ENCODE results near the gene APOL1.

DNA sequence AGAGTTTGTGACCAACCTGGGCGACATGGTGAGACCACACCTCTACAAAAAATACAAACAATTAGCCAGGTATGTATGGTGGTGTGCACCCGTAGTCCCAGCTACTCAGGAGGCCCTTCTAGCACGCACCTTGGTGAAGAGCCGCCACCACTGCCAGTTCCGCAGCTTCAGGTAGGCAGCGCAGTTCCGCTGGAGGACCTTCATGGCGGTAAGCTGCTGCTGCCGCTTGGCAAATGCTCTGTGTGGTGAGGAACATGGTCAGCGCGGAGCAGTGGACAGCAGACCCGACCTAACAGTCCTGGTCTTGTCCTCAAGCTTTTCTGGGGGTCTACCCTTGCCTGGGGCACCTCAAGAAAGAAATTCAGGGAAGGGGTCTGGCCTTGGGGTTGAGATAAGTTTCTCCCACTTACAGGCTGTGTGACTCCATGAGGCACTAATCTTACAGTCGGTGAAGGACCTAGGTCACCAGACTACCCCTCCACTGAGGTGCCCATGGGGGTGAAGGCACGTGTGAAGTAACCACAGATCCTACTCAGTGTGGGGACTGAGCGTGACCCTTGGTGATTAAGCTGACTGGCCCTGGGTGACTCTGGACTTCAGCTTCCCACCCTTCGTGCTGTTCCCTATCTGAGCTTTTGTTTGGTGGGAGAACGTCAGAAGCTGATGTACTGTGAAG, 49.6 kb downstream of the APOL1 start:
- TF ChIP-seq CHCHD3 (CRISPR knock-in tag; IDR thresholded peaks at IDR 0.05) (no peak), SAFB2 (IDR thresholded peaks at IDR 0.05; ENCODE audit: borderline replicate concordance, low read depth, low read length, severe bottlenecking) (no peak), BRF1 (IDR thresholded peaks at IDR 0.05; ENCODE audit: borderline replicate concordance, extremely low read depth, insufficient read length) (no peak), TEAD4 (IDR thresholded peaks at IDR 0.05; ENCODE audit: low read length) (no peak), TEAD4 (CRISPR knock-in tag; IDR thresholded peaks at IDR 0.05; ENCODE audit: borderline replicate concordance) (no peak), RAD21 (CRISPR knock-in tag; conservative IDR thresholded peaks at IDR 0.05 in 1 of 2, IDR thresholded peaks at IDR 0.05 in 1 of 2) (no peak), ILK (tag; IDR thresholded peaks at IDR 0.05; ENCODE audit: borderline replicate concordance, low read depth) (no peak), SAP30 (IDR thresholded peaks at IDR 0.05; ENCODE audit: borderline replicate concordance, insufficient read depth, low read depth, low read length, poor library complexity, severe bottlenecking) (no peak)
- TF ChIP-seq, protein P1, sequence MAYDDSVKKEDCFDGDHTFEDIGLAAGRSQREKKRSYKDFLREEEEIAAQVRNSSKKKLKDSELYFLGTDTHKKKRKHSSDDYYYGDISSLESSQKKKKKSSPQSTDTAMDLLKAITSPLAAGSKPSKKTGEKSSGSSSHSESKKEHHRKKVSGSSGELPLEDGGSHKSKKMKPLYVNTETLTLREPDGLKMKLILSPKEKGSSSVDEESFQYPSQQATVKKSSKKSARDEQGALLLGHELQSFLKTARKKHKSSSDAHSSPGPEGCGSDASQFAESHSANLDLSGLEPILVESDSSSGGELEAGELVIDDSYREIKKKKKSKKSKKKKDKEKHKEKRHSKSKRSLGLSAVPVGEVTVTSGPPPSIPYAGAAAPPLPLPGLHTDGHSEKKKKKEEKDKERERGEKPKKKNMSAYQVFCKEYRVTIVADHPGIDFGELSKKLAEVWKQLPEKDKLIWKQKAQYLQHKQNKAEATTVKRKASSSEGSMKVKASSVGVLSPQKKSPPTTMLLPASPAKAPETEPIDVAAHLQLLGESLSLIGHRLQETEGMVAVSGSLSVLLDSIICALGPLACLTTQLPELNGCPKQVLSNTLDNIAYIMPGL (CRISPR knock-in tag; IDR thresholded peaks at IDR 0.05) = no peak
- TF ChIP-seq, protein P2, sequence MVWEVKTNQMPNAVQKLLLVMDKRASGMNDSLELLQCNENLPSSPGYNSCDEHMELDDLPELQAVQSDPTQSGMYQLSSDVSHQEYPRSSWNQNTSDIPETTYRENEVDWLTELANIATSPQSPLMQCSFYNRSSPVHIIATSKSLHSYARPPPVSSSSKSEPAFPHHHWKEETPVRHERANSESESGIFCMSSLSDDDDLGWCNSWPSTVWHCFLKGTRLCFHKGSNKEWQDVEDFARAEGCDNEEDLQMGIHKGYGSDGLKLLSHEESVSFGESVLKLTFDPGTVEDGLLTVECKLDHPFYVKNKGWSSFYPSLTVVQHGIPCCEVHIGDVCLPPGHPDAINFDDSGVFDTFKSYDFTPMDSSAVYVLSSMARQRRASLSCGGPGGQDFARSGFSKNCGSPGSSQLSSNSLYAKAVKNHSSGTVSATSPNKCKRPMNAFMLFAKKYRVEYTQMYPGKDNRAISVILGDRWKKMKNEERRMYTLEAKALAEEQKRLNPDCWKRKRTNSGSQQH (CRISPR knock-in tag; IDR thresholded peaks at IDR 0.05) = no peak
- TF ChIP-seq, protein P3, sequence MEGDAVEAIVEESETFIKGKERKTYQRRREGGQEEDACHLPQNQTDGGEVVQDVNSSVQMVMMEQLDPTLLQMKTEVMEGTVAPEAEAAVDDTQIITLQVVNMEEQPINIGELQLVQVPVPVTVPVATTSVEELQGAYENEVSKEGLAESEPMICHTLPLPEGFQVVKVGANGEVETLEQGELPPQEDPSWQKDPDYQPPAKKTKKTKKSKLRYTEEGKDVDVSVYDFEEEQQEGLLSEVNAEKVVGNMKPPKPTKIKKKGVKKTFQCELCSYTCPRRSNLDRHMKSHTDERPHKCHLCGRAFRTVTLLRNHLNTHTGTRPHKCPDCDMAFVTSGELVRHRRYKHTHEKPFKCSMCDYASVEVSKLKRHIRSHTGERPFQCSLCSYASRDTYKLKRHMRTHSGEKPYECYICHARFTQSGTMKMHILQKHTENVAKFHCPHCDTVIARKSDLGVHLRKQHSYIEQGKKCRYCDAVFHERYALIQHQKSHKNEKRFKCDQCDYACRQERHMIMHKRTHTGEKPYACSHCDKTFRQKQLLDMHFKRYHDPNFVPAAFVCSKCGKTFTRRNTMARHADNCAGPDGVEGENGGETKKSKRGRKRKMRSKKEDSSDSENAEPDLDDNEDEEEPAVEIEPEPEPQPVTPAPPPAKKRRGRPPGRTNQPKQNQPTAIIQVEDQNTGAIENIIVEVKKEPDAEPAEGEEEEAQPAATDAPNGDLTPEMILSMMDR (IDR thresholded peaks at IDR 0.05 in 2 of 3, conservative IDR thresholded peaks at IDR 0.05 in 1 of 3; ENCODE audit: insufficient read depth in 2 of 3, low read depth in 1 of 3, low read length in 3 of 3) = no peak

Data from K562 (cell line).